Natural killer cell (primary cell): ENCODE measurements around the gene ZDHHC5. TPM values are rescaled to one million over a fixed set of nuclear protein-coding genes. Genes with fewer than 3 reads are reported as not detected.

Source experiments
- ATAC-seq, 3 donors: fragments of 150-1000 bp in 2 of 3; fragments of 200-7000 bp in 1 of 3; cut with Tn5 transposase; 1 replicate in 1 of 3; 2 replicates in 2 of 3; pipeline ENCODE4 v1.10.0; 2021; ENCODE audit warnings: mild to moderate bottlenecking in 2 of 3, moderate library complexity in 2 of 3
- DNase-seq, 2 donors: peaks; one replicate each; pipeline versions ENCODE4 v3.0.0 to v3.0.0-alpha.2; 2013 to 2021; ENCODE audit warnings: mixed read lengths in 1 of 2
- H3K27ac ChIP-seq: one replicate; pipeline ENCODE4 v1.5.1; 2013; ENCODE audit warnings: mild to moderate bottlenecking, low read length
- H3K27me3 ChIP-seq: one replicate; pipeline ENCODE4 v1.6.1; 2013; ENCODE audit warnings: low read length; ENCODE audit not compliant: control insufficient read depth, insufficient read depth
- H3K36me3 ChIP-seq: one replicate; pipeline ENCODE4 v1.6.1; 2013; ENCODE audit warnings: low read length; ENCODE audit not compliant: control insufficient read depth, insufficient read depth
- H3K4me1 ChIP-seq: one replicate; pipeline ENCODE4 v1.6.1; 2013; ENCODE audit warnings: low read length; ENCODE audit not compliant: control insufficient read depth, insufficient read depth
- H3K4me3 ChIP-seq: one replicate; pipeline ENCODE4 v1.5.1; 2013; ENCODE audit warnings: low read length
- H3K9me3 ChIP-seq: one replicate; pipeline ENCODE4 v1.6.1; 2013; ENCODE audit warnings: low read length; ENCODE audit not compliant: control insufficient read depth, insufficient read depth
- H3K27ac Mint-ChIP-seq, 2 donors: one replicate each; pipeline ENCODE4 v1.8.0; 2022; ENCODE audit warnings: mild to moderate bottlenecking in 2 of 2, mixed read lengths in 2 of 2, moderate library complexity in 1 of 2
- H3K27me3 Mint-ChIP-seq, 2 donors: one replicate each; pipeline ENCODE4 v1.8.0; 2022; ENCODE audit warnings: low read depth in 2 of 2, mixed read lengths in 2 of 2
- H3K36me3 Mint-ChIP-seq: one replicate; pipeline ENCODE4 v1.8.0; 2022; ENCODE audit warnings: mixed read lengths
- H3K4me1 Mint-ChIP-seq, 2 donors: one replicate each; pipeline ENCODE4 v1.8.0; 2022; ENCODE audit warnings: mixed read lengths in 2 of 2
- H3K4me3 Mint-ChIP-seq: one replicate; pipeline ENCODE4 v1.8.0; 2022; ENCODE audit warnings: mild to moderate bottlenecking, moderate library complexity, mixed read lengths
- H3K9me3 Mint-ChIP-seq, 2 donors: one replicate each; pipeline ENCODE4 v1.8.0; 2022; ENCODE audit warnings: mixed read lengths in 2 of 2
- WGBS: methylation state at CpG from one replicate; pipeline ENCODE4 v1.1.7; 2013; ENCODE audit warnings: missing lambda C conversion rate; ENCODE audit not compliant: insufficient coverage; 5-methylcytosine and 5-hydroxymethylcytosine counted together
- intact Hi-C: fragments of 100-400 bp; cut with micrococcal nuclease; formaldehyde crosslinking; loops from one replicate; pipeline ENCODE4 v1.14.2; 2022
- total RNA-seq, 4 donors: library from RNA; stranded (reverse); fragments of 120-200 nt in 1 of 4; gene quantifications; one replicate each; pipeline versions ENCODE4 v1.2.3 to v1.2.4, GENCODE V29; 2013 to 2022
- TF ChIP-seq, protein P1 (sequence below): fragments of 200-600 bp; IDR thresholded peaks from one replicate; pipeline ENCODE4 v1.8.0; 2022; ENCODE audit warnings: antibody characterized with exemption

Gene ZDHHC5
- total RNA-seq, 3 donors from 2014 or later (not counting 1 experiment from before 2014, with no cell fraction given) = 46.1 to 64.0 (median 55.5) TPM

- H3K36me3 ChIP-seq = no peaks in the 10 kb centered on the region
- no peak for ATAC-seq
- no peak overlapping the region for H3K4me3 Mint-ChIP-seq
- no peak for DNase-seq
- 89% methylated on average over 8 of the region's 8 CpGs for WGBS
- H3K27ac ChIP-seq = no peak overlapping the region
- no peaks in the 10 kb centered on the region for H3K36me3 Mint-ChIP-seq
- peaks cover 24% of the 10 kb centered on the region for H3K4me1 ChIP-seq
- TF ChIP-seq, protein P1, sequence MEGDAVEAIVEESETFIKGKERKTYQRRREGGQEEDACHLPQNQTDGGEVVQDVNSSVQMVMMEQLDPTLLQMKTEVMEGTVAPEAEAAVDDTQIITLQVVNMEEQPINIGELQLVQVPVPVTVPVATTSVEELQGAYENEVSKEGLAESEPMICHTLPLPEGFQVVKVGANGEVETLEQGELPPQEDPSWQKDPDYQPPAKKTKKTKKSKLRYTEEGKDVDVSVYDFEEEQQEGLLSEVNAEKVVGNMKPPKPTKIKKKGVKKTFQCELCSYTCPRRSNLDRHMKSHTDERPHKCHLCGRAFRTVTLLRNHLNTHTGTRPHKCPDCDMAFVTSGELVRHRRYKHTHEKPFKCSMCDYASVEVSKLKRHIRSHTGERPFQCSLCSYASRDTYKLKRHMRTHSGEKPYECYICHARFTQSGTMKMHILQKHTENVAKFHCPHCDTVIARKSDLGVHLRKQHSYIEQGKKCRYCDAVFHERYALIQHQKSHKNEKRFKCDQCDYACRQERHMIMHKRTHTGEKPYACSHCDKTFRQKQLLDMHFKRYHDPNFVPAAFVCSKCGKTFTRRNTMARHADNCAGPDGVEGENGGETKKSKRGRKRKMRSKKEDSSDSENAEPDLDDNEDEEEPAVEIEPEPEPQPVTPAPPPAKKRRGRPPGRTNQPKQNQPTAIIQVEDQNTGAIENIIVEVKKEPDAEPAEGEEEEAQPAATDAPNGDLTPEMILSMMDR = no peak
- peaks cover 38 to 40% of the 10 kb centered on the region in 2 donors for H3K27me3 Mint-ChIP-seq
- no peaks in the 10 kb centered on the region for H3K9me3 Mint-ChIP-seq
- H3K4me3 ChIP-seq = no peak overlapping the region
- peaks cover 9 to 19% of the 10 kb centered on the region in 2 donors for H3K4me1 Mint-ChIP-seq
- intact Hi-C loops = no loop called here
- peaks cover 15% of the 10 kb centered on the region for H3K27me3 ChIP-seq
- H3K9me3 ChIP-seq = no peaks in the 10 kb centered on the region
- H3K27ac Mint-ChIP-seq = no peak overlapping the region
Measured at GRCh38 chr11:57635246-57635645, 32.7 kb upstream of the ZDHHC5 start.

DNA sequence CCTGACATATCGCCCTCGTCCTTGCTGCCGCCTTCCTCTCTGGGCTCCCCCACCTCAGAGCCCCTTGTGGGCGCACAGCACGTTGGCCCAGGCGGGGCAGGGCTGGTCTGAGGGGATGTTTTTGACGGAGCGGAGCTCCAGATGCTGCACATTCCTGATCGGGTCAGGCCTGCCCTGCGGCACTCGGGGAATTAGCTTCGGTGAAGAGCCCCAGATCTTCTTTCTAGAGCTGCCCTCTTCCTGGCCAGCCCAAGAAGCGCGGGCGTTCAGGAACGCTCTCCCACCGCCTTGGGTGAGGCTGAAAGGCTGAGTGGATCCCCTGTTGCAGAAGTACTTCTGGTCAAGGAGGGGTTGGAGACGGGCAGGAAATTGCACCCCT, 30.3 kb upstream of the ZDHHC5 start:
- ATAC-seq (no peak), DNase-seq (no peak)
- Histone ChIP-seq H3K36me3 (no peaks in the 10 kb centered on the region), H3K27ac (no peak overlapping the region), H3K4me1 (peaks cover 24% of the 10 kb centered on the region), H3K9me3 (no peaks in the 10 kb centered on the region), H3K27me3 (peaks cover 15% of the 10 kb centered on the region), H3K4me3 (no peak overlapping the region)
- H3K4me1 Mint-ChIP-seq = peaks cover 9 to 19% of the 10 kb centered on the region in 2 donors
- peak overlapping the region; percentile 86 for H3K4me3 Mint-ChIP-seq
- peaks cover 29 to 30% of the 10 kb centered on the region in 2 donors for H3K27me3 Mint-ChIP-seq
- H3K27ac Mint-ChIP-seq = peak overlapping the region in 1 of 2 donors; percentile 75
- TF ChIP-seq, protein P1 = no peak
- intact Hi-C loops = no loop called here
- no peaks in the 10 kb centered on the region for H3K36me3 Mint-ChIP-seq
- 43% methylated on average over 18 of the region's 18 CpGs for WGBS
- H3K9me3 Mint-ChIP-seq = no peaks in the 10 kb centered on the region

- peaks cover 24% of the 10 kb centered on the region for H3K4me1 ChIP-seq
- DNase-seq (peak in 1 of 2 donors; percentile 47), ATAC-seq (peak in 2 of 3 donors; percentile 46 to 54)
- no peaks in the 10 kb centered on the region for H3K9me3 Mint-ChIP-seq
- 2% methylated on average over 43 of the region's 47 CpGs for WGBS
- H3K36me3 ChIP-seq = no peaks in the 10 kb centered on the region
- no peaks in the 10 kb centered on the region for H3K9me3 ChIP-seq
- intact Hi-C loops = no loop called here
- H3K27me3 ChIP-seq = peaks cover 15% of the 10 kb centered on the region
- H3K27ac ChIP-seq = no peak overlapping the region
- H3K27me3 Mint-ChIP-seq = peaks cover 31% of the 10 kb centered on the region in 2 donors
- H3K4me3 ChIP-seq = peak overlapping the region; percentile 45
- H3K27ac Mint-ChIP-seq = peak overlapping the region in 1 of 2 donors; percentile 75
- H3K4me1 Mint-ChIP-seq = peaks cover 9 to 19% of the 10 kb centered on the region in 2 donors
- TF ChIP-seq, protein P1 = no peak
- no peaks in the 10 kb centered on the region for H3K36me3 Mint-ChIP-seq
- H3K4me3 Mint-ChIP-seq = peak overlapping the region; percentile 89
Measured at GRCh38 chr11:57638005-57638781, 29.7 kb upstream of the ZDHHC5 start.
